IPS-20b (cell line): ENCODE data around the gene GRB2.
A peak's percentile ranks its signal among the peaks of the same experiment; 100 is the strongest.
"Not testable (repeated sequence)": the region's sequence is repeated elsewhere in the genome, so short reads cannot be mapped to it uniquely, and the experiment has no call there.

Source experiments
- H3K27ac ChIP-seq: one replicate; pipeline ENCODE4 v1.5.1; 2013; ENCODE audit warnings: low read length
- H3K27me3 ChIP-seq: 2 replicates; pipeline ENCODE4 v1.6.1; 2013; ENCODE audit warnings: mild to moderate bottlenecking, low read length, inconsistent platforms; ENCODE audit not compliant: insufficient read depth
- H3K36me3 ChIP-seq: 2 replicates; pipeline ENCODE4 v1.6.1; 2013; ENCODE audit warnings: low read depth, mild to moderate bottlenecking, inconsistent platforms, low read length, moderate library complexity; ENCODE audit not compliant: insufficient read depth
- H3K4me1 ChIP-seq: 2 replicates; pipeline ENCODE4 v1.6.1; 2013; ENCODE audit warnings: mild to moderate bottlenecking, control low read depth, inconsistent platforms, low read length, moderate library complexity; ENCODE audit not compliant: insufficient read depth
- H3K4me3 ChIP-seq: 2 replicates; pipeline ENCODE4 v1.5.1; 2013; ENCODE audit warnings: mild to moderate bottlenecking, low read length, inconsistent platforms
- H3K9ac ChIP-seq: 2 replicates; pipeline ENCODE4 v1.6.1; 2013; ENCODE audit warnings: low read depth, mild to moderate bottlenecking, inconsistent platforms, low read length, moderate library complexity
- H3K9me3 ChIP-seq: 2 replicates; pipeline ENCODE4 v1.6.1; 2013; ENCODE audit warnings: mild to moderate bottlenecking, low read depth, low read length, inconsistent platforms; ENCODE audit not compliant: insufficient read depth

GRB2 gene

DNA sequence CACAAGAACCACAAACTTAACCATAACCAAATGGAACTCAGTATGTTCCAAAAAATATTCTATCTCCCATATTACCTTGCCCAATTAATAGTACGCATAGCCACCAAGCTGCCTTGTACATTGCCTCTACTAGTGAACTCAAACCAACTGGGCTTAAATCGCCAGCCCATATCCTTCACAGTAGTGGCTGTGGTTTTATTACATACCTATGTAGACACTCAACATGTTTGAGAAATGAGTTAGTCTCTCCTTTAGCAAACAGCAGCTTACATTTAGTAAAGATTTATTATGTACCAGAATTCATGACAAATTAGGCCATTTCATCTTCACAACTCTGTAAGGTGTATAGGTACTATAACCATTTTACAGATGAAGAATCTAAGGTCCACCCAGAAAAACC lies 41.4 kb downstream of the GRB2 start:
- H3K4me3 ChIP-seq: no peak overlapping the region
- H3K27ac ChIP-seq: no peak overlapping the region
- no peaks in the 10 kb centered on the region for H3K36me3 ChIP-seq
- H3K9me3 ChIP-seq: no peaks in the 10 kb centered on the region
- H3K27me3 ChIP-seq: no peaks in the 10 kb centered on the region
- no peak overlapping the region for H3K9ac ChIP-seq
- peaks cover 3% of the 10 kb centered on the region; the same call in 1 of the 2 replicates for H3K4me1 ChIP-seq

DNA sequence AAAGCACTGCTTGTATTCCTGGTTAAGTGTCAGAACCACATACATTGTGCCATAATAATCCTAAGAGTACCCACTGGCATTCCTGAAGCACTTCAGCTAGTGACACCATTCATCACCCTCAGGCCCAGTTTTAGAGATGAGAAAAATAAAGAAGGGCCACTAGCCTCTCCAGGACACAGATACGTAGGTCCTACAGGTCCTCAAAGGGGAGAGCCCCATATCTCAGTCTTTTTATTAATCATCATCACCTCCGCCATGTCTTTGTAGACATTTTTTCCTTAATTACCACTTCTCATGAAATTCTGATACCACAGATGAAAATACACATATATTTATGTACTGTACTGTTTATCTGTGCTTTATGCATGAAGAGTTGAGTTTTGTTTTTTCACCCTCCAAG lies 43.5 kb downstream of the GRB2 start:
- Histone ChIP-seq H3K9me3 (no peaks in the 10 kb centered on the region), H3K36me3 (no peaks in the 10 kb centered on the region), H3K4me3 (no peak overlapping the region), H3K9ac (no peak overlapping the region), H3K4me1 (no peaks in the 10 kb centered on the region; the same call in 1 of the 2 replicates), H3K27ac (no peak overlapping the region), H3K27me3 (no peaks in the 10 kb centered on the region)

DNA sequence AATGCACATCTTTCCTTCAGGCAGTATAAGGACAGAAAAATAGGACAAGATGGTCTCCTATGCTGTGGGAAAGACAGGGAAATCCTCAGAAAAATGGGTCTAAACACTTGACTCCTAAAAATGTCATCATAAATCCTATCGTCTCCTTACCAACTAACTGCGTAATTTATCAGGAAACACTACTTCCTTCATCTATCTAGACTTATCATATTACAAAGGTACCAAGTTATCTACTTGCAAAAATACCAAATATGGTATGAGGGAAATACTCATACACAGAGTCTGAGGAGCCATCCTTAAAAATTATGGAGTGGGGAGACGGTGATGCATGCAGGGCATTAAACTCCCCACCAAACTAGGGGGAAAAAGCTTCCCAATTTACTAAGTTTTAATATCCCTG lies 44.1 kb downstream of the GRB2 start:
- Histone ChIP-seq H3K27ac (no peak overlapping the region), H3K9ac (no peak overlapping the region), H3K36me3 (no peaks in the 10 kb centered on the region), H3K4me3 (no peak overlapping the region), H3K27me3 (no peaks in the 10 kb centered on the region), H3K4me1 (no peaks in the 10 kb centered on the region; the same call in 1 of the 2 replicates), H3K9me3 (no peaks in the 10 kb centered on the region)

DNA sequence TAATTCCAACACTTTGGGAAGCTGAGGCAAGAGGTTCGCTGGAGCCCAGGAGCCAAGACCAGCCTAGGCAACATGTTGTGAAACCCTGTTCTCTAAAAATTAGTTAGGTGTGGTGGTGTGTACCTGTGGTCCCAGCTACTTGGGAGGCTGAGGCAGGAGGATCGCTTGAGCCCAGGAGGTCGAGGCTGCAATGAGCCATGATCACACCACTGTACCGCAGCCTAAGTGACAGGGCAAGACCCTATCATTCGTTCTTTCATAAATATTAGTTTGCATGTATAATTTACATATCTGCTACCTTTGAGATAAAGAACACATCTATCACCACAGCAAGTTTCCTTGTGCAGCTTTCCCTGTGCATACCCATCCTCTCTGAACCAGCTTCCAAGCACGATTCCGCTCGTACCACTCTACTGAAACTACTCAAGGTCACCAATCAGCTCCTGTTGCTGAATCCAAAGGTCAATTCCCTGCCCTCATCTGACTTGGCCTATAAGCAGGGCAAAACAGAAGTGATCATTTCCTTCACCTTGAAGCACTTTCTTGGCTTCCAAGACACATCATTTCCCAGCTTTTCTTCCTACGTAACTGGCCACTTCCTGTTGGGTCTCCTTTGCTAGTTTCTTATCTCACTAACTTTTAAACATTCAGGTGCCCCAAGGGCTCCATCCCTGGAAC lies 49.1 kb downstream of the GRB2 start:
- Histone ChIP-seq H3K9me3 (no peaks in the 10 kb centered on the region), H3K27ac (no peak overlapping the region), H3K4me3 (no peak overlapping the region), H3K4me1 (peaks cover 12% of the 10 kb centered on the region; the same call in 1 of the 2 replicates), H3K9ac (no peak overlapping the region), H3K36me3 (no peaks in the 10 kb centered on the region), H3K27me3 (no peaks in the 10 kb centered on the region)

DNA sequence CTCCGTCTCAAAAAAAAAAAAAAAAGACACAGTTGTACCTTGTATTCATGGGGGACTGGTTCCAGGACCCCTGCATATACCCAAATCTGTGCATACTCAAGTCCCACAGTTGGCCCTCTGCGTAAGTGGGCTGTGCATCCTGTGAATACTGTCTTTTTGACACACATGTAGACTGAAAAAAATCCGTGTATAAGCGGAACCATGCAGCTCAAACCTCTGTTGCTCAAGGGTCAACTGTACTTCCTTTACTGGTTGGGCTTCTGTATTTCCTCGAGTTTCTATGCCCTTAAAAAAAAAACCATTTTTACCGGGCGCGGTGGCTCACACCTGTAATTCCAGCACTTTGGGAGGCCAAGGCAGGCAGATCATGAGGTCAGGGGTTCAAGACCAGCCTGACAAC lies 52.3 kb downstream of the GRB2 start:
- Histone ChIP-seq H3K4me3 (no peak overlapping the region), H3K27me3 (no peaks in the 10 kb centered on the region), H3K4me1 (peaks cover 19% of the 10 kb centered on the region; the same call in 1 of the 2 replicates), H3K9me3 (no peaks in the 10 kb centered on the region), H3K36me3 (no peaks in the 10 kb centered on the region), H3K27ac (no peak overlapping the region), H3K9ac (no peak overlapping the region)

DNA sequence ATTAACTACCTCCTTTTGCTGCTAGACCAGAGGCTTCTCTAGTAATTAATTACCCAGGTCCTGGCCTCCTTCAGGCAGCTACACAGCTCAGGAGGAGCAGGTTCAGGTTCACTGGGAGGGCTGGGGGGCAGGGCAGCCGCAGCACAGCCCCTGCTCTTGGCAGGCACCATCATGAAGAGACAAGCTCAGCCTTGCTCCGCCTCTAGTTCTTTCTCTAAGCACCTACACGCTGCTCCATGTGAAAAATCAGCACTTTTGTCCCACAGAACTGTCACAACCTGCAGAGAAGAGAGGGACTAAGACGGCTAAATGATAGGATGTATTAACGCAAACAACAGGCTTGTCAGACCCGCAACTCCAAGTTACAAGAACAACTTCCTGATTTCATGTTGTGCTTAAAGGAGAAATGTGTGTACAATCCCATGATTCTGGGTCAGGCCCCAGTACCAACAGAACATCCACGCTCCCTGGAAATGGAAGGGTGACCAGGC lies 53.4 kb downstream of the GRB2 start:
- Histone ChIP-seq H3K4me1 (peaks cover 25% of the 10 kb centered on the region), H3K4me3 (no peak overlapping the region), H3K36me3 (no peaks in the 10 kb centered on the region), H3K9ac (no peak overlapping the region), H3K27ac (no peak overlapping the region), H3K27me3 (no peaks in the 10 kb centered on the region), H3K9me3 (no peaks in the 10 kb centered on the region)

- Histone ChIP-seq H3K27me3 (no peaks in the 10 kb centered on the region), H3K36me3 (no peaks in the 10 kb centered on the region), H3K4me1 (peaks cover 32% of the 10 kb centered on the region), H3K9me3 (no peaks in the 10 kb centered on the region), H3K9ac (no peak overlapping the region), H3K4me3 (no peak overlapping the region), H3K27ac (no peak overlapping the region)
Measured at GRCh38 chr17:75350706-75351105, 54.8 kb downstream of the GRB2 start.

GRCh38 chr17:75350029-75350428 lies 55.4 kb downstream of the GRB2 start:
- Histone ChIP-seq H3K9ac (no peak overlapping the region), H3K27ac (no peak overlapping the region), H3K9me3 (no peaks in the 10 kb centered on the region), H3K4me1 (peaks cover 35% of the 10 kb centered on the region), H3K4me3 (no peak overlapping the region), H3K27me3 (no peaks in the 10 kb centered on the region), H3K36me3 (no peaks in the 10 kb centered on the region)

DNA sequence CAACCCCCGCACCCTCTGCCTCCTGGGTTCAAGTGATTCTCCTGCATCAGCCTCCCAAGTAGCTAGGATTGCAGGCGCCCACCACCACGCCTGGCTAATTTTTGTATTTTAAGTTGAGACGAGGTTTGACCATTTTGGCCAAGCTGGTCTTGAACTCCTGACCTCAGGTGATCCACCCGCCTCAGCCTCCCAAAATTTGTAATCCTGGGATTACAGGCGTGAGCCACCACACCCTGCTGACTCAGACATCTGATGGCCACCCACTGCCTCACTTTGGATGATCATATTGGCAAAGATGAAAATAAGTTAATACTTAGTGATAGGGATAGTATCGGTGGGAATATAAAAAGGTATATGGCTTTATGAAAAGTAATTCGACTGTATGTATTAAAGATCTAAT lies 55.9 kb downstream of the GRB2 start:
- peaks cover 35% of the 10 kb centered on the region for H3K4me1 ChIP-seq
- no peaks in the 10 kb centered on the region for H3K36me3 ChIP-seq
- H3K9ac ChIP-seq: no peak overlapping the region
- H3K27ac ChIP-seq: no peak overlapping the region
- H3K27me3 ChIP-seq: no peaks in the 10 kb centered on the region
- no peak overlapping the region for H3K4me3 ChIP-seq
- H3K9me3 ChIP-seq: no peaks in the 10 kb centered on the region

- H3K4me1 ChIP-seq: peaks cover 44% of the 10 kb centered on the region
- H3K9ac ChIP-seq: no peak overlapping the region
- no peak overlapping the region for H3K4me3 ChIP-seq
- H3K27ac ChIP-seq: no peak overlapping the region
- H3K36me3 ChIP-seq: no peaks in the 10 kb centered on the region
- H3K27me3 ChIP-seq: no peaks in the 10 kb centered on the region
- H3K9me3 ChIP-seq: no peaks in the 10 kb centered on the region
Measured at GRCh38 chr17:75348386-75349012, 57.0 kb downstream of the GRB2 start.

GRCh38 chr17:75346906-75347305 lies 58.6 kb downstream of the GRB2 start:
- Histone ChIP-seq H3K4me3 (peak overlapping the region; percentile 31; the same call in 1 of the 2 replicates), H3K9ac (no peak overlapping the region), H3K36me3 (no peaks in the 10 kb centered on the region), H3K9me3 (no peaks in the 10 kb centered on the region), H3K27ac (no peak overlapping the region), H3K4me1 (peaks cover 51% of the 10 kb centered on the region), H3K27me3 (no peaks in the 10 kb centered on the region)

- not testable (repeated sequence) for H3K36me3 ChIP-seq, H3K4me3 ChIP-seq, H3K9ac ChIP-seq, H3K27me3 ChIP-seq, H3K9me3 ChIP-seq, H3K27ac ChIP-seq
- peaks cover 51% of the 10 kb centered on the region for H3K4me1 ChIP-seq
Measured at GRCh38 chr17:75346368-75346767, 59.1 kb downstream of the GRB2 start.
